HepG2 (cell line): Measurements from ENCODE around the gene CREBBP. TPM values are rescaled to one million over a fixed set of nuclear protein-coding genes. Genes with fewer than 3 reads are reported as not detected.

Experiments used
- ATAC-seq: fragments of 200-7000 bp; cut with Tn5 transposase; 3 replicates; pipeline ENCODE4 v1.9.1; 2020; ENCODE audit warnings: mild to moderate bottlenecking, moderate library complexity
- BruUV-seq: library from RNA; stranded (reverse); fragments of 400-500 nt; replicated peaks from 2 replicates; lab custom pipeline; 2021; lab: Mats Ljungman, UMichigan
- CTCF ChIA-PET: fragments of 300-600 bp; formaldehyde crosslinking; extraction: SDS; loops from one replicate; lab custom pipeline; 2021; ENCODE audit warnings: low total read pairs, inconsistent platforms, low intra/inter-chr PET ratio; lab: Yijun Ruan, JAX
- POLR2A ChIA-PET: fragments of 350-600 bp; sonication (Branson Sonifier 250); formaldehyde crosslinking; loops from one replicate; lab custom pipeline; 2020; ENCODE audit warnings: antibody characterized with exemption, inconsistent platforms; lab: Yijun Ruan, JAX
- DNase-seq: peaks from one replicate; pipeline ENCODE4 v3.0.0-alpha.2; 2015; ENCODE audit warnings: low spot score
- FAIRE-seq: peaks from 3 replicates; lab custom pipeline; 2011; peaks lifted over from hg19 to GRCh38; lab: Jason Lieb, UNC
- H2AFZ ChIP-seq: one replicate; pipeline ENCODE4 v1.6.1; 2011; ENCODE audit warnings: low read length, inconsistent platforms
- H3K27ac ChIP-seq: fragments of 300-600 bp; 3 replicates; pipeline ENCODE4 v1.8.0; 2011; ENCODE audit warnings: mixed run types, mild to moderate bottlenecking, mixed read lengths, low read length, inconsistent platforms; ENCODE audit not compliant: insufficient read depth; ENCODE audit errors: extremely low read length
- H3K27me3 ChIP-seq, 2 experiments: fragments of 200-600 bp in 1 of 2; 2 replicates in 1 of 2; 3 replicates in 1 of 2; pipeline versions ENCODE4 v1.6.0 to v1.8.0; 2011; ENCODE audit warnings: low read length in 2 of 2, mild to moderate bottlenecking in 2 of 2, moderate library complexity in 2 of 2, inconsistent platforms in 1 of 2; ENCODE audit not compliant: insufficient read depth in 2 of 2, control insufficient read depth in 1 of 2
- H3K36me3 ChIP-seq, 2 experiments: fragments of 200-600 bp in 1 of 2; replicated peaks in 1 of 2; 2 replicates in 1 of 2; 3 replicates in 1 of 2; pipeline versions ENCODE4 v1.5.1 to v1.8.0; 2011; ENCODE audit warnings: low read length in 2 of 2, inconsistent platforms in 1 of 2; ENCODE audit not compliant: insufficient read depth in 2 of 2, control insufficient read depth in 1 of 2
- H3K4me1 ChIP-seq: 2 replicates; pipeline ENCODE4 v1.5.1; 2012; ENCODE audit warnings: low read length, inconsistent platforms; ENCODE audit not compliant: insufficient read depth
- H3K4me2 ChIP-seq: 2 replicates; pipeline ENCODE4 v1.6.0; 2011; ENCODE audit warnings: low read depth, low read length, inconsistent platforms
- H3K4me3 ChIP-seq, 3 experiments: fragments of 200-600 bp in 1 of 3; sonication (generic), shearing (Covaris generic) in 1 of 3; replicated peaks in 1 of 3; 2 replicates each; pipeline ENCODE4 v1.5.1; 2011 to 2016; ENCODE audit warnings: low read length in 3 of 3, inconsistent platforms in 2 of 3, low read depth in 2 of 3, mild to moderate bottlenecking in 2 of 3, control low read depth in 1 of 3, mixed read lengths in 1 of 3; ENCODE audit not compliant: insufficient read depth in 1 of 3
- H3K79me2 ChIP-seq: one replicate; pipeline ENCODE4 v1.6.1; 2011; ENCODE audit warnings: low read length, inconsistent platforms; ENCODE audit not compliant: insufficient read depth
- H3K9ac ChIP-seq: 2 replicates; pipeline ENCODE4 v1.6.0; 2011; ENCODE audit warnings: mild to moderate bottlenecking, low read depth, low read length, inconsistent platforms; ENCODE audit not compliant: insufficient read depth
- H3K9me3 ChIP-seq: 2 replicates; pipeline ENCODE4 v1.5.1; 2012; ENCODE audit warnings: mild to moderate bottlenecking, low read length
- H4K20me1 ChIP-seq: 2 replicates; pipeline ENCODE4 v1.6.0; 2011; ENCODE audit warnings: inconsistent platforms, mild to moderate bottlenecking, low read length, moderate library complexity; ENCODE audit not compliant: insufficient read depth
- ATF3 ChIP-seq: sonication (generic); formaldehyde crosslinking; IDR thresholded peaks from 2 replicates; pipeline ENCODE4 v1.4.0; 2020; ENCODE audit warnings: missing genetic modification reagents
- ATM ChIP-seq: fragments of 450-650 bp; IDR thresholded peaks from 2 replicates; pipeline ENCODE4 v1.7.1; 2017; ENCODE audit warnings: mild to moderate bottlenecking, borderline replicate concordance
- E2F1 ChIP-seq: sonication (generic); formaldehyde crosslinking; IDR thresholded peaks from 2 replicates; pipeline ENCODE4 v1.5.0; 2020; ENCODE audit warnings: missing genetic modification reagents
- MAFK ChIP-seq, 2 experiments: IDR thresholded peaks in 1 of 2; conservative IDR thresholded peaks in 1 of 2; 2 replicates each; pipeline ENCODE4 v1.6.1; 2011; ENCODE audit warnings: improper control_type of control experiment in 2 of 2, low read length in 2 of 2
- MEIS2 ChIP-seq: sonication (generic); formaldehyde crosslinking; IDR thresholded peaks from 2 replicates; pipeline ENCODE4 v1.9.0; 2021; ENCODE audit warnings: mild to moderate bottlenecking, missing genetic modification reagents
- PAF1 ChIP-seq: IDR thresholded peaks from 2 replicates; pipeline ENCODE4 v1.6.1; 2016; ENCODE audit warnings: missing genetic modification reagents, missing compliant biosample characterization
- SMYD3 ChIP-seq: sonication (generic); formaldehyde crosslinking; IDR thresholded peaks from 2 replicates; pipeline ENCODE4 v1.8.1; 2023; ENCODE audit warnings: mild to moderate bottlenecking, missing genetic modification reagents
- SNRNP70 ChIP-seq: fragments of 200-400 bp; formaldehyde crosslinking; IDR thresholded peaks from 2 replicates; pipeline ENCODE4 v1.6.1; 2017; ENCODE audit warnings: mild to moderate bottlenecking, low read depth, low read length, moderate library complexity
- ZNF230 ChIP-seq: sonication (generic); formaldehyde crosslinking; IDR thresholded peaks from 2 replicates; pipeline ENCODE4 v1.4.0; 2020; ENCODE audit warnings: mild to moderate bottlenecking, missing genetic modification reagents
- WGBS: methylation state at CpG from one replicate; pipeline ENCODE4 v1.1.6; 2017; ENCODE audit warnings: low lambda C conversion rate; 5-methylcytosine and 5-hydroxymethylcytosine counted together
- in situ Hi-C: cut with HindIII; loops from 2 replicates; pipeline ENCODE4 v1.10.0; 2017; ENCODE audit warnings: low pct_unique_long_range_greater_than_20kb; ENCODE audit not compliant: extremely low pct_ligation_motif_present
- intact Hi-C: fragments of 100-400 bp; cut with micrococcal nuclease; formaldehyde crosslinking; loops from one replicate; pipeline ENCODE4 v1.10.0; 2022; ENCODE audit not compliant: unreplicated experiment
- polyA plus RNA-seq, 8 experiments: library from polyadenylated mRNA; depleted of rRNA in 3 of 8; stranded (reverse) in 7 of 8; unstranded in 1 of 8; fragments of >200 nt; fragmentation: Illumina TruSeq in 4 of 8; extraction: Trizol in 4 of 8; gene quantifications; 2 replicates each; pipeline versions ENCODE4 v1.2.1 to v1.2.3, GENCODE V29; 2011 to 2016; ENCODE audit warnings: low read depth in 4 of 8, missing spikeins in 1 of 8, mixed read lengths in 1 of 8; ENCODE audit not compliant: insufficient read depth in 1 of 8
- total RNA-seq, 5 experiments: library from RNA; depleted of rRNA; stranded (reverse); fragments of >200 nt; fragmentation: Illumina TruSeq; extraction: Trizol; gene quantifications; 2 replicates each; pipeline ENCODE4 v1.2.3, GENCODE V29; 2016; ENCODE audit warnings: low read depth in 1 of 5

Gene CREBBP
- total and polyA plus RNA-seq, 2 of the 13 experiments (the other 11 are each of a cell fraction or from before 2014, with no cell fraction given) = 5.3 to 10.4 TPM

- H4K20me1 ChIP-seq = peaks cover 40% of the 10 kb centered on the region
- in situ Hi-C loops = no loop called here
- ATAC-seq (no peak), FAIRE-seq (no peak), DNase-seq (no peak)
- no TSS peak for BruUV-seq
- ChIA-PET CTCF (no interaction called here), POLR2A (no interaction called here)
- intact Hi-C loops = no loop called here
- H3K27ac ChIP-seq = no peak overlapping the region
- 95% methylated on average over 10 of the region's 10 CpGs for WGBS
- no peak overlapping the region for H2AFZ ChIP-seq
- H3K27me3 ChIP-seq = no peaks in the 10 kb centered on the region
- no peak overlapping the region for H3K4me3 ChIP-seq
- H3K9me3 ChIP-seq = no peaks in the 10 kb centered on the region
- H3K4me1 ChIP-seq = peaks cover 11% of the 10 kb centered on the region
- H3K79me2 ChIP-seq = peaks cover 73% of the 10 kb centered on the region
- TF ChIP-seq PAF1 (CRISPR knock-in tag) = no peak
- TF ChIP-seq MAFK (conservative IDR thresholded peaks at IDR 0.05 in 1 of 2, IDR thresholded peaks at IDR 0.05 in 1 of 2; ENCODE audit: low read length in 2 of 2) = no peak
- no peak for TF ChIP-seq SMYD3
- TF ChIP-seq ATM = no peak
- TF ChIP-seq SNRNP70 = no peak
- no peak for TF ChIP-seq ATF3 (CRISPR knock-in tag)
- TF ChIP-seq ZNF230 (CRISPR knock-in tag) = no peak
- no peak for TF ChIP-seq MEIS2 (CRISPR knock-in tag)
- TF ChIP-seq E2F1 = no peak
- no peak overlapping the region for H3K9ac ChIP-seq
- peaks cover 6 to 9% of the 10 kb centered on the region in 2 experiments; a peak in 4 of 5 replicates for H3K36me3 ChIP-seq
- no peak overlapping the region for H3K4me2 ChIP-seq
Observed at GRCh38 chr16:3797904-3798811, 82.4 kb downstream of the CREBBP start.
